Activated naive CD4-positive, alpha-beta T cell treated with Interleukin-2 at 50 U/mL for 16 hours (primary cell): ENCODE results near the gene PGAM2.
"Not testable (repeated sequence)": the region's sequence is repeated elsewhere in the genome, so short reads cannot be mapped to it uniquely, and the experiment has no call there.

Experiments
- DNase-seq: peaks from one replicate; pipeline ENCODE4 v3.0.0-alpha.2; 2020

PGAM2 gene

DNA sequence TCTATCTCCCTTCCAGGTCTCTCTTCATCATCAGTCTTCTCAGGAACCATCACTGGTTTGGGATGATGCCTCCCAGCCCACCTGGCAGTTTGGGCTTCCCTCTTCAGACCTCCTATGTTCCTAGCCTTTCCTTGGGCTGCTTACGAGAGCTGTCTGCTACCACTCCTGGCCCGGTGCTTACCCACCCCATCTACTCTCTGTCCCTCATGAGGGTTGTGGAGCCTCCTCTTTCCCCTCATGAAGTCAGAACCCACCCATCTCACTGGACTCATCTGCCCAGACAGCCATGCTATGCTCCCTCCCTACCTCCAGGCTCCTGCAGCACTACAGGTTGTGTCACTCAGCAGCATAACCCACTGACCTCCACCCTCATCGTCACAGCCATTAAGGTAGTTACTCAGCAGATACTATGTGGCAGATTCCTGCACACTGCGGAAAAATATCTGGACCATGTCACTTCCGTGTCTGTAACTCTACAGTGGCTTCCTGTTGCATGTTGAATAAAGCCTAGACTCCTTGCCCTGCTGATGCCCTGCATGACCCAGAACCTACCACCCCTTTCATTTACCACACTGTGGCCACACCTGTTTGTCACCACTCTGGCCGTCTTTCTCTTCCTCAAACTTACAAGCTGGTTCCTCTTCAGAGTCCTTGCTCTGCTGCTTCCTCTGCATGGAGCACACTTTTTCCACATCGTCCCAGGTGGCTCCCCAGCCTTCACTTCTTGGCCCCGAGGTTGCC is 18.9 kb downstream of the PGAM2 start:
- no peak for DNase-seq

DNA sequence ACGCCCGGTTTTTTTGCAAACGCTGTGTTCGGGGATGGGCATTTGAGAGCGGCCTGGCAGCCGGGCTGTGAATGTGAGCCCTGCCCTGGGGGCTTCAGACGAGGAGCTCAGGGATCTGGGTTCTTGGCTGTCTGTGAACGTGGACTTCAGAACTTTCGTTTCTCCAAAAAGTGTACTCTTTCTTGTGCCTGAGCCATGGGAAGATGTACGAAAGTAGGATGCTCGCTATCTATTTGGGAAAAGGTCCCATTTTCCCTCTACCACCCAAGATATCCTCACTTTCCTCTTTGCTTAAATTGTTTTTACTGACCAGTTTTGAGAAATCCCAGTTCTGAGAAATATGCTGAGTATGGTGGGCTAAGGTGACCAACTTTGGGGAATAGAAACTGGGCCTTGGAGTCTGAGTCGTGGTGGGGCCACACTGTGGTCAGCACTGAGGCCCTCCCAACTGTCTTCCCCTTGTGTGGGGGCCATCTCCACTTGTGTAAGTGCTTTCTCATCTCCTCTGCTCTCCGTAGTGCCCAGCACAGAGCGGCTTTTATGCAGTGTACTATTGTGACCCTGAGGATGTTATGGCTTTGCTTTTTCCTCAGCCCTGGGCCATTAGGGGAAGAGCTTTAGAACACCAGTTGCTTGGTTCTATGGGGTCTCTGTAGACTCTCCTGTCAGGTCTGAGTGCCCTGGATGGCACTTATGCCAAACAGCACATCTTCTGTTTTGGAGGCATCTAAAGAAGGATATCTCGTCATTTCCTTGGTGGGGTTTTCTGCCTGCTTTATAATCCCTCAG is 19.9 kb downstream of the PGAM2 start:
- no peak for DNase-seq

DNA sequence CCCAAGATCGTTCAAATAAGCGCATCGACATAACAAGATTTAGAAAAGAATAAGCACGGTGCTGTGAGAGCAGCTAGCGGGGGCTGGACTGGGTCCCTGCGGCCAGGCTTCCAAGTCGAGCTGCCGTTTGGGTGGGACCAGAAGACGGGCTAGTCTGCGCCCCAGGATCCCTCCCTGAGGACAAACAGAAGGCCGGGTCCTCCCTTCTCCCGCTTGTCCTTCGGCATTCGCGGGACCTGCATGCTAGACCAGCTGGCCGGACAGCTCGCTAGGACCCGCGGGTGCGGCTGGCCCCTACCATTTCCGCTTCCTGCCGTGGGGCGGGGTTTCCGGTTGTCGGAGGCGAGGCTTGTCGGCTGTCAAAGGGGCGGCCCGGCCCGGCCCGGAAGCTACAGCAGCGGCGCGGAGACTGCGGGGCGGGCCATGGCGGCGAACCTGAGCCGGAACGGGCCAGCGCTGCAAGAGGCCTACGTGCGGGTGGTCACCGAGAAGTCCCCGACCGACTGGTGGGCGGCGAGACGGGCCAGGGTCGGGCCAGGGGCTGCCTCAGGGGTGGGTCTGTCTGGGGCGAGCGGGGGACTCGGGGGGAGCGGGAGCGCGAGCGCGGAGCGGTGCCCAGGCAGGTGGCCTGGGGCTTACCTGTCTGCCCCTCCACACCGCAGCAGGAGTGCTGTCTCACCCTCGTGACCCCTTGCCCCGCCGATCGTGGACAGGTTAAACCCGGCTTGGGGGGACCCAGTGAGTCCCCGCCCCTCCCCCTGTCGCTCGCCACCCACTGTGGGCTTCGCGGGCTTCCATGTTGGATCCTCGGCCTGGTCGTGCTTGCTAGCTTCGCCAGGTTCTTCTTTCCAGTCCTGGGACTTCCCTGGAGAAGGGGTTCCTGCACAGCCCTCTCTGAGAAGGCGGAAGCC is 20.8 kb downstream of the PGAM2 start, which contains the start of gene DBNL:
TSS of gene DBNL (plus strand) at position 388 of the 911 bp plus-strand sequence. CDS start at position 424, 36 bp downstream.
- DNase-seq, result peak; percentile 95

GRCh38 chr7:44043902-44044301 is 21.5 kb downstream of the PGAM2 start:
- no peak for DNase-seq

GRCh38 chr7:44042221-44042620 is 23.1 kb downstream of the PGAM2 start:
- no peak for DNase-seq

GRCh38 chr7:44040493-44040891 is 24.9 kb downstream of the PGAM2 start:
- peak; percentile 73 for DNase-seq

DNA sequence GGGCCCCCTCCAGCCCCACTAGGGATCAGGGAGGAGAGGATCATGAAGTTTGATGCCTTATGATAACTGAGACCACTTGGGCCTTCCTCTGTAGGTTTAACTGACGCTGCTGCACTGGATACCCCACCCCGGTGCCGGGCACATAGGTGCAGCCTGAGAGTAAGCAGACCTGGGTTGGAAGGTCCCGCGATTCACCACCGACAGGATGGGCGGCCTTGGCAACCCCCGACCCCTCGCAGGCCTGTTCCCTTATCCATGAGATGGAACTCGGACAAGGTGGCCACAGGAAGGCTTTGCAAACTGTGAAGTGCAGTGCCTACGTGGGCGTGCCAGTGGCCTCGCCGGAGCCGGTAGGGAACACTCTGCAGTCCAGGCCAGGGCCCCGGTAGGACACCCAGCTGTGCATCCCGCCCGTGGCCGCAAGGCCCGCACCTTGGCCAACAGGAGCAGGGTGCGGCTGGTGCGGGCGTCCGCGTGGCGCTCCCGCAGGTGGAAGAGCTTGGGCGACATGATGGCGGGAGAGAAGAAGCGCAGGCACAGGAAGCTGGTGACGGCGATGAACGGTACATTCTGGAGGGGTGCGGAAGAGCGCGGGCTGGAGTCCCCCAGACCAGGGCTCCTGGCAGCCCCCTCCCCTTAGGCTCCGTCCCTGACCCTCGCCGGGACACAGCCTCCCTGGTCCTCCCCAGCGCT is 25.4 kb downstream of the PGAM2 start:
- not testable (repeated sequence) for DNase-seq

DNA sequence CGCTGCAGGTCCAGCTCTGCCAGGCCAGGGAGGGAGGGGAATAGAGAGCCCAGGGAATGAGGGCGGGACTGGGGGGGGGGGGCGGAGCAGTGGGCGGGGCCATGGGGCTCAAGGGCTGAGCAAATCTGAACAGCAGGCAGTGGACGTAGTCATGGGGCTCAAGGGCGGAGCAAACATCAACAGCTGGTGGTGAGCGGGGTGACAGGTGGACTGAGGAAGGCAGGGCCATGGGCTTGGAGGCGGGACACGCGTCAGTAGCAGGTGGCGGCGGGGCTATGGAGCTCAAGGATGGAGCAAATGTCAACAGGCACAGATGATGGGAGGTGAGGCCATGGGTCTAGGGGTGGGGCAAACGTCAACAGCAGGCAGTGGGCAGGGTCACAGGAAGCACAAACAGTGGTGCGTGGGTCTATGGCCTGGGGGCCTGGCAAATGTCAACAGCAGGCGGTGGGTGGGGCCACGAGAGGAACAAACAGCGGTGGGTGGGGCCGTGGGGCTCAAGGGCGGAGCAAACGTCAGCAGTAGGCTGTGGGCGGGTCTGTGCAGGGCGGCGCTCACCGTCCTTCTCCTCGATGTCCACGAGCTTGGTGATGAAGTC is 26.3 kb downstream of the PGAM2 start:
- peak; percentile 85 for DNase-seq

DNA sequence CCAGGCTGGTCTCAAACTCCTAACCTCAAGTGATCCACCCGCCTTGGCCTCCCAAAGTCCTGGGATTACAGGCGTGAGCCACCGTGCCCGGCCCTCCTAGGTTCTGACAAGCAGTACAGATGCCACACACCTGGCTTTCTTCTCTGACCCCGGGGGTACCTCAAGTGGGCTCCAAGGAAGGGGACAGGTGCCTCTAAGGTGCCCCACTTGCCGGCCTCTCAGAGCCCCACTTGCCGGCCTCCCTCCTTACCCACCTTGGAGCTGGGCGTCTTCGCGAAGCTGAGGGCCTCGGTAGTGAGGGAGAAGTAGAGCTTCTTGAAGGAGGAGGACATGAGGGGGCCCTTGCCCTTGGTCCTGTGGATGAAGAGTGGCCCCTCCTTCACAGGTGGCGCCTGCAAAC is 26.8 kb downstream of the PGAM2 start:
- not testable (repeated sequence) for DNase-seq

DNA sequence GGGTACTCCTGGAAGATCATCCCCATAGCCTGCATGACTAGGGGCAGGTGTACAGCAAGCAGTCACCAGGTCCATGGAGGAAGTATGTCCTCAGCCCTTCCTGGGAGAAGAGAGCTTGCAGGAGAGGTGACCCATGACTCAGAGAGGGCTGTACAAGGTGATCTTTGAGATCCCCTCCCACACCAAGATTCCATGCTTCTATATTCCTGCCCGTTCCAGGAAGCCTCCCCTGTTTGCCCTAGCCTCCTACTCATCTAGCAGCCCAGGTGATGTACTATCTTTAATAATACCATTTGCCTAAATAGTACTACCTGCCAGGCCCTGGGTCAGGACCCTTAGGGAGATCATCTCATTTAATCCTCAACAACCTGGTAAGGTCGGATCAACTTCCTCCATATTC is 27.4 kb downstream of the PGAM2 start:
- not testable (repeated sequence) for DNase-seq

GRCh38 chr7:44036364-44036763 is 29.0 kb downstream of the PGAM2 start:
- peak; percentile 33 for DNase-seq

GRCh38 chr7:44033971-44034844 is 31.2 kb downstream of the PGAM2 start:
- not testable (repeated sequence) for DNase-seq

GRCh38 chr7:44032031-44032430 is 33.3 kb downstream of the PGAM2 start:
- DNase-seq, result not testable (repeated sequence)

DNA sequence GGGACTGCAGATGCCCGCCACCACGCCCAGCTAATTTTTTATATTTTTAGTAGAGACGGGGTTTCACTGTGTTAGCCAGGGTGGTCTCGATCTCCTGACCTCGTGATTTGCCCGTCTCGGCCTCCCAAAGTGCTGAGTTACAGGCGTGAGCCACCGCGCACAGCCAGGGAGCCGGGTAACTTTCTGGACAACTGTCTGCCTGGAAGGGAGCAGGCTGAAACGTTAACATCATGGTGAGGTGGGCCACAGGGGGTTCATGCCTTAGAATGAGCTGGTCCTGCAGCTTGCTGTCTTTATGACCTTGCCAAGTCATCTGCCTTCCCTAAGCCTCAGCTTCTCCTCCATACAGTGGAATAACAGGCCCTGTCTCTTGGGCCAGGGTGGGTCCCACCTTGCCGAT is 34.0 kb downstream of the PGAM2 start:
- DNase-seq, result not testable (repeated sequence)

- not testable (repeated sequence) for DNase-seq
Measured at GRCh38 chr7:44030029-44030428, 35.3 kb downstream of the PGAM2 start.

- DNase-seq, result not testable (repeated sequence)
Measured at GRCh38 chr7:44029433-44029832, 35.9 kb downstream of the PGAM2 start.

- DNase-seq, result peak; percentile 19
Measured at GRCh38 chr7:44022796-44023467, 42.4 kb downstream of the PGAM2 start.

GRCh38 chr7:44022069-44022468 is 43.3 kb downstream of the PGAM2 start:
- not testable (repeated sequence) for DNase-seq

GRCh38 chr7:44019825-44020224 is 45.5 kb downstream of the PGAM2 start:
- DNase-seq, result not testable (repeated sequence)
